Prostate gland (tissue), 2 donors: ENCODE data around the gene ANKRD6. TPM values are rescaled to one million over a fixed set of nuclear protein-coding genes. Genes with fewer than 3 reads are reported as not detected.
"Not testable (repeated sequence)": the region's sequence is repeated elsewhere in the genome, so short reads cannot be mapped to it uniquely, and the experiment has no call there.

Experiments used
- DNase-seq: peaks from one replicate; pipeline ENCODE4 v3.0.0-alpha.2; 2019; ENCODE audit warnings: low spot score
- H3K27ac ChIP-seq, 2 donors: fragments of 200-600 bp; sonication (generic); 2 replicates each; pipeline ENCODE4 v1.5.1; 2017 to 2019
- H3K27me3 ChIP-seq: fragments of 200-600 bp; sonication (generic); replicated peaks from 2 replicates; pipeline ENCODE4 v1.5.1; 2019; ENCODE audit not compliant: insufficient read depth
- H3K36me3 ChIP-seq, 2 donors: fragments of 200-600 bp; sonication (generic); 1 replicate in 1 of 2; 2 replicates in 1 of 2; pipeline versions ENCODE4 v1.5.1 to v1.8.1; 2017 to 2019
- H3K4me1 ChIP-seq: fragments of 200-600 bp; sonication (generic); replicated peaks from 2 replicates; pipeline ENCODE4 v1.5.1; 2019
- H3K4me3 ChIP-seq, 2 donors: fragments of 200-600 bp; sonication (generic); 2 replicates each; pipeline ENCODE4 v1.5.1; 2017 to 2019
- H3K9me3 ChIP-seq: fragments of 200-600 bp; sonication (generic); 2 replicates; pipeline ENCODE4 v1.5.1; 2017
- CTCF ChIP-seq, 4 experiments: fragments of 200-600 bp in 2 of 4; fragments of 450-650 bp in 2 of 4; sonication (generic) in 2 of 4; IDR thresholded peaks; 1 replicate in 3 of 4; 2 replicates in 1 of 4; pipeline ENCODE4 v1.5.1; 2016 to 2019; ENCODE audit warnings: antibody characterized with exemption in 4 of 4, mild to moderate bottlenecking in 2 of 4, moderate library complexity in 2 of 4
- POLR2A ChIP-seq: fragments of 450-650 bp; IDR thresholded peaks from one replicate; pipeline ENCODE4 v1.6.1; 2016; ENCODE audit warnings: antibody characterized with exemption, mild to moderate bottlenecking
- POLR2AphosphoS5 ChIP-seq: sonication (generic); formaldehyde crosslinking; IDR thresholded peaks from one replicate; pipeline ENCODE4 v1.6.1; 2017; ENCODE audit warnings: antibody characterized with exemption
- WGBS: methylation state at CpG from one replicate; pipeline ENCODE4 v1.1.5; 2018; 5-methylcytosine and 5-hydroxymethylcytosine counted together
- intact Hi-C: fragments of 100-400 bp; cut with DNase I; formaldehyde crosslinking; loops from one replicate; pipeline ENCODE4 v1.14.2; 2022
- total RNA-seq, 2 donors: library from RNA; depleted of rRNA; stranded (reverse); fragments of >200 nt; gene quantifications; one replicate each; pipeline ENCODE4 v1.1.0, GENCODE V29; 2016

Gene ANKRD6
- total RNA-seq, 2 donors from 2014 or later = 11.9 to 30.9 TPM

GRCh38 chr6:89388846-89389245 is 44.1 kb upstream of the ANKRD6 start:
- H3K9me3 ChIP-seq = no peaks in the 10 kb centered on the region
- intact Hi-C loops = no loop called here
- H3K27ac ChIP-seq = no peak overlapping the region
- H3K27me3 ChIP-seq = no peaks in the 10 kb centered on the region
- H3K4me1 ChIP-seq = no peaks in the 10 kb centered on the region
- no peak overlapping the region for H3K4me3 ChIP-seq
- TF ChIP-seq POLR2AphosphoS5 = no peak
- no peak for TF ChIP-seq CTCF (IDR thresholded peaks at IDR 0.05)
- no peak for TF ChIP-seq POLR2A
- DNase-seq = no peak
- WGBS = 95% methylated on average over 6 of the region's 6 CpGs
- no peaks in the 10 kb centered on the region for H3K36me3 ChIP-seq

DNA sequence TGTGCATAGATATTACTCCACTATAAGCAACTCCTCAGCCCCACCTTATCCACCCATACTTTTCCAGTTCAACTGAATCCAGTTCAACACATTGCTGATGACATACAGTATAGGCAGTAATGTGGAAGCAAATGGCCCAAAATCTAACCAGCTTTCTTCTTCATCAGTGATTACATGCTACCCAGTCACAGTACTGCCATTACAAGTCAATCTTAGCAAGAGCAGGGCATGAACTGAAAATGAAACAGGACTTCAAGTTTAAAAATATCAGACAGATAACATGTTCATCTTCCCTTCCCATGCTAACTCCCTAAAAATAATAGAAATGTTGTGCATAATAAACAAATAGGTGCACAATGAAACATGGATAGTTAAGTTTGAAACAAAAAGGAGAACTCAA is 40.1 kb upstream of the ANKRD6 start:
- H3K27me3 ChIP-seq = no peaks in the 10 kb centered on the region
- intact Hi-C loops = no loop called here
- no peaks in the 10 kb centered on the region for H3K4me1 ChIP-seq
- no peaks in the 10 kb centered on the region for H3K9me3 ChIP-seq
- DNase-seq = no peak
- H3K36me3 ChIP-seq = no peaks in the 10 kb centered on the region
- H3K4me3 ChIP-seq = no peak overlapping the region
- TF ChIP-seq CTCF (IDR thresholded peaks at IDR 0.05) = no peak
- TF ChIP-seq POLR2AphosphoS5 = no peak
- no peak for TF ChIP-seq POLR2A
- H3K27ac ChIP-seq = no peak overlapping the region

- no peaks in the 10 kb centered on the region for H3K9me3 ChIP-seq
- H3K4me3 ChIP-seq = no peak overlapping the region
- WGBS = 100% methylated on average over 1 of the region's 1 CpG
- no peaks in the 10 kb centered on the region for H3K4me1 ChIP-seq
- no peaks in the 10 kb centered on the region for H3K27me3 ChIP-seq
- TF ChIP-seq CTCF (IDR thresholded peaks at IDR 0.05) (no peak), POLR2AphosphoS5 (no peak), POLR2A (no peak)
- no peak for DNase-seq
- intact Hi-C loops = no loop called here
- H3K36me3 ChIP-seq = no peaks in the 10 kb centered on the region
- H3K27ac ChIP-seq = no peak overlapping the region
Observed at GRCh38 chr6:89393659-89394058, 39.3 kb upstream of the ANKRD6 start.

DNA sequence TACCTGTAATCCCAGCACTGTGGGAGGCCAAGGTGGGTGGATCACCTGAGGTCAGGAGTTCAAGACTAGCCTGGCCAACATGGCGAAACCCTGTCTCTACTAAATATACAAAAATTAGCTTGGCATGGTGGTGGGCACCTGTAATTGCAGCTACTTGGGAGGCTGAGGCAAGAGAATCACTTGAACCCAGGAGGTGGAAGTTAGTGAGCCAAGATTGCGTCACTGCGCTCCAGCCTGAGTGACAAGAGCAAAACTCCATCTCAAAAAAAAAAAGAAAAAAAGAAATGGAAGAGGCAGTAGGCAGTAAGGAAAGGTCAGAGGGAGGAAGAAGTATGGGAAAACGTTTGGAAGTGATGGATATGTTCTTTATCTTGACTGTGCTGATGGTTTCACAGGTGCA is 35.1 kb upstream of the ANKRD6 start:
- H3K27me3 ChIP-seq, H3K27ac ChIP-seq, H3K4me3 ChIP-seq, DNase-seq, H3K4me1 ChIP-seq, H3K36me3 ChIP-seq, H3K9me3 ChIP-seq, intact Hi-C loops: not testable (repeated sequence)
- WGBS = 86% methylated on average over 4 of the region's 4 CpGs

DNA sequence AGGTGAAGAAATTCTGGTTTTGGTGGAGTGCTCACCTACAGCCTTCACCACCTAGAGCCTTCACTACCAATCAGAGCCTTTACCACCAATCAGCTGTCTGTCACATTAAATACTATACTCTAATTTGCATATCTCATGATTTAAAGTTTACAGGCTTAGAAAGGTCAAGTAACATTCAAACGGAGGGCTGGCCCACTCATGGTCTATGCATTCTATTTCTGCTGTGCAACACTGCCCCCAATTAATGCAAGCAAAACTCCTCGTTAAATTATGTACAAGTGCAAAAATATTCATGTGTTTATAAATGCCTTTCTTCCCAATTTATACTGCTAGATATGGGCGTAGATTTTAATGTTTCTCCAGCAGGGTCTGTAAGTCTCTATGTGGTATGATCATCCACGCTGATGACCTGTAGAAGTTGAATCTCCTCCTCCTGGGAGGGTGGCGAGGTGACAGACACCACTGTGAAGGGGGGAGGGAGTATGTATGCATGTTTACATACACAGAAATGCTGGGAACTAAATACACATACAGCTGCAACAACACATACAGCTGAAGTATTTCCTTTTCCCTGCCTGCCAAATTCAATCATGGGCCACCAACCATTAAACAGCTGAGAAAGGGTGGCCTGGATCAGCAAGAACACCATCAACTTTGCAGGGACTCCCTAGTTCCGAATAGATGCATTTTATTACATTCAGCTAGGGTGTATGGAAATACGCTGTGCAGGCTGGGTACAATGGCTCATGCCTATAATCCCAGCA is 34.0 kb upstream of the ANKRD6 start:
- no peak overlapping the region for H3K4me3 ChIP-seq
- no peak for TF ChIP-seq CTCF (IDR thresholded peaks at IDR 0.05)
- TF ChIP-seq POLR2AphosphoS5 = no peak
- TF ChIP-seq POLR2A = no peak
- H3K4me1 ChIP-seq = no peaks in the 10 kb centered on the region
- H3K27ac ChIP-seq = no peak overlapping the region
- WGBS = 87% methylated on average over 7 of the region's 7 CpGs
- no peaks in the 10 kb centered on the region for H3K9me3 ChIP-seq
- no peaks in the 10 kb centered on the region for H3K36me3 ChIP-seq
- no peaks in the 10 kb centered on the region for H3K27me3 ChIP-seq
- intact Hi-C loops = no loop called here
- DNase-seq = no peak
